Measurements from ENCODE around the gene SNX10.

- TF ChIP-seq POLR2AphosphoS5 (IDR thresholded peaks at IDR 0.05) (no peak), EP300 (IDR thresholded peaks at IDR 0.05) (no peak), CTCF (IDR thresholded peaks at IDR 0.05) (no peak), POLR2A (IDR thresholded peaks at IDR 0.05) (no peak)
These were observed 29.8 kb downstream of the SNX10 start for GRCh38 chr7:26321435-26321834.
